GM19452 (cell line): ENCODE results near the gene GABRB2.

ENCODE experiments used
- ATAC-seq: cut with Tn5 transposase; IDR thresholded peaks from one replicate; pipeline ENCODE4 v1.9.1; 2021; ENCODE audit not compliant: unreplicated experiment

GABRB2 gene

GRCh38 chr5:161391724-161392123 is 154.8 kb downstream of the GABRB2 start:
- no peak for ATAC-seq

DNA sequence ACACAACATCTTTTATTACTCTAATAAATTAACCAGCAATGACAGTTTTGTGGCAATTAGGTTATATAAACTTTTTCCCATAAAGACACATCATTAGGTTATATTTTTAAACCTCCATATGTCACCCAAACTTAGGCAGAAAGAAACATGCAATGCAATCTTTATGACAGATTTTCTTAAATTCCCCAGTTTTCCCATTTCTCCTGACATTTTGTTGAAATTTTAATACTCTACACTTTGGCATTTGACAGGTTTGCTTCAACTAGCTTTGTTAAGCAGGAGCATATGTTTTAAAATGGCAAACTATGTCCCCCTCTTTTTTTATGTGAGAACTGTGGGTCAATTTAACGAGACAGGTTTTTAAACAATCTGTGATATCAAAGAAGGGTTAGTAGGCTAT is 155.5 kb downstream of the GABRB2 start:
- ATAC-seq, result no peak

GRCh38 chr5:161387121-161387520 is 159.4 kb downstream of the GABRB2 start:
- ATAC-seq, result no peak

DNA sequence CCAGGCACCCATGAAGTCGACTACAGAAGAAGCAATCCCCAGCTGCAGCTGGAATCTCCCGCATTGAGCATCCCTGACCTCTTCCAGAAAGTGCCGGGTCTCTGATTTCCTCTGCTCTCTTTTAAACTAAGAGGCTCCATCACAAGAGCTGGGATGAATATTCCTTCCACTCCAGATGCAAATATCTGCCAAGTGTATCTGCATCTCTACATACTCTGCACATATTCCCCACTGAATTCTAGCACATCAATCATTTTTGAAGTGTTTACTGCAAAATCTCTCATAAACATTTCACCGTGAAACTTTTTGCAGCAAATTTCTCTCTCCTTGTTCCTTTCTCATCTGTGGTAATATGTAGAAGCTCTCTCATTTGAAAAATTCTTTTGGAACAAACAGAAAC is 161.5 kb downstream of the GABRB2 start:
- no peak for ATAC-seq

GRCh38 chr5:161382685-161383084 is 163.8 kb downstream of the GABRB2 start:
- ATAC-seq, result no peak

DNA sequence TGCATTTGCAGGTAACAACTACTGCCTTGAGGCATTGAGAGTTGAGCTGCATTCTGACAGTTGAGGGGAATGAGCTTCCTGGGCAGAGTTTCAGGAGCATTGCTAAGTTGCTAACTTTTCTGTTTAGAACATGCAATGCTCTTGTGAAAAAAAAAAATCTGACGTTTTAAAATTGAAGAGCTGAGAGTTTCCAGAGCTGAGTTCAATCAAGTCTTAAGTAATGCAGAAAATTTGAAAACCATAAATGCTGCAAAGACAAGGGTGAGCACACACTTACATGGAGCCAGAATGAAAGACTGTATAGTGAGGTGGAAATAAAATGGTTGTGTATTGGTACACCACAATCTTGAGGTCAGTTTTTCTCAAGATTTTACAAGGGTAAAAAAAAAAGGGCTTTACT is 166.0 kb downstream of the GABRB2 start:
- no peak for ATAC-seq

DNA sequence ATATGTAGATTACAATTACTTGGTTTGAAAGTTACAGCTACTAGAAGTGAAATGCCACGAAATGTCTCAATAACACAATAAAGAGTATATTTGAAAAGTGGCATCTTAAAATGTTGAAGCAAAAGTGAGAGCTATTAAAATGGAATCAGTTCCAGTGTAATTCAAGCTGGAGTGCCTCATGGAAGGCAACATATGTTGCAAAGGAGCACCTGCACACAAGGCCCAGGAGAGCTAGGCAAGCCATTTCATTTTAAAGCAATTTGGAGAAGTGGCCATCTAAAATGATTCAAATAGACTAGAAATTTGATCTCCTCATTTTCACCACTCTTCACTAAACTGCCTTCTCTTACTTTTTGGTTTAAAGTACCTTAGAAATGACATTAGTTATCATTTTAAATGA is 167.8 kb downstream of the GABRB2 start:
- no peak for ATAC-seq

- no peak for ATAC-seq
These were observed 170.5 kb downstream of the GABRB2 start for GRCh38 chr5:161376034-161376433.

- no peak for ATAC-seq
These were observed 173.2 kb downstream of the GABRB2 start for GRCh38 chr5:161373345-161373707.

DNA sequence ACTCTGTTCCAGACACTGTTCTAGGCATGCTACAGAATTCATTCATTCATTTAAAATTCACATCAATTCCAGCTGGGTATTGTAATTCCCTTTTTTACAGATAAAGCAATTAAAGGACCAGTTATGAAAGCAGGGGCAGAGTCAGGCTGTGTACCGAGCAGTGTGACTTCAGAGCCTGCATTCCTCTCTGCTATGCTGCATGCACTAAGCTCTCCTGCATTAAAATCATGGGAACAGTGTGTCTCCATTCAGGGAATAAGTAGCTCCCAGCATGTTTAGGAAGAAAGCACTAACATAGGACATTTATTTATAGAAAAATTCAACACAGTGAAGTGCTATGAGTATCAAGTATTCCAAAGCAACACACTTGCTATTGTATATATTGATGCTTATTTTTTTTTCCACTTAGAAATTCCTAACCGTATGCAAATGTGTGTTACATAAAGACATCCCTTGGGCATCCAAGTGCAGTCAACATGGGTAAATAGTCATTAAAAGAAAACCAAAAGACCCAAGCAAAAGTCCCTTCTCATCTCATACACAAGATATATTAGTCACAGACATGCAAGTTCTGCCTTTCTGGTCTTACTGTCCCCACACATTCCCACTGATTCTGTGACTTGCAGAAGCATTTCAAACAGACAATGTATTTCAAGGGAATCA is 173.7 kb downstream of the GABRB2 start:
- ATAC-seq, result no peak

- no peak for ATAC-seq
These were observed 177.5 kb downstream of the GABRB2 start for GRCh38 chr5:161369022-161369421.

GRCh38 chr5:161358446-161358845 is 188.1 kb downstream of the GABRB2 start:
- no peak for ATAC-seq

DNA sequence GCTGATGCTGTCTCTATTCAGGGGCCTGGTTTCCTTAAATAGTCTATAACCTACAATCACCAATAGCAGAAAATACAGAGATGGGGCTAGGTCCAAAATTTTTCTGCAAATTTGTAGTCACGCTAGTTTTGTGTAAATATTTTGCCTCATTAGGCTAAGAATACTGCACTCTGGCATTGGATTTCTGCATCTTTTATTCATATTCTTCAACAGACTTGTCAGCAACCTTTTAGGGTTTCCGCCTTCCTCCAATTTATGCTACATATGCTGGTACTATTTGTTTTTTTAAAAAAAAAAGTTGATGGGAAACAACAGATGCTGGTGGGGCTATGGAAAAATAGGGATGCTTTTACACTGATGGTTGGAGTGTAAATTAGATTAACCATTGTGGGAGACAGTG is 202.3 kb downstream of the GABRB2 start:
- no peak for ATAC-seq

GRCh38 chr5:161342886-161343285 is 203.6 kb downstream of the GABRB2 start:
- no peak for ATAC-seq

- ATAC-seq, result no peak
These were observed 206.5 kb downstream of the GABRB2 start for GRCh38 chr5:161340012-161340411.

DNA sequence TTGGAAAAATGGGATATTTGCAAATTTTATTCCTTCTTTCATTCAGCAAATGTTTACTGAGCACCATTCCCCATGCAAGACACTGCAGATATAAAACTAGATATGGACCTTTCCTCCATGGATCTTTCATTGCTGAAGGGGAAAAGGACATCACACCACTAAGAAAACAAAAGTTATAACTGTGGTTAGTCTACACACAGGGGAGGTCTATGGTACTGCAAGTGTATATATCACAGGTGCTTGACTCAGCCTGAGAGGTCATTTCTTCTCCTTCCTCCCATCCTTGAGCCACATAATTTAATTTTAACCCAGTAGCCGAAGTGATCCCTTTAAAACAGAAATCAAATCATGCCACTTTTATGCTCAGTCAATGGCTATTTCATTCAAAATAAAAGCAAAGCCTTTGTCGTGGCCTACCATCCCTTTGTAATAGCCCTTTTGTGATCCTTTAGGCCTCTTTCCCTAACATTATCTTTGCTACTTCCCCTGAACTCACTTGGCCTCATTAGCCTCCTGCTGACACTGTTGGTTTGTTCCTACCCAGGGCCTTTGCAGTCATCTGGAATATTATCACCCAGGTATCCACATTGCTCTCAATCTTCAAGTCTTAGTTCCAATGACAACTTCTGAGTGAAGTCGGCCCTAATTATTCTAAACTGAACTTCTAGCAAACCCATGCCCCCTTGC is 213.2 kb downstream of the GABRB2 start:
- no peak for ATAC-seq

DNA sequence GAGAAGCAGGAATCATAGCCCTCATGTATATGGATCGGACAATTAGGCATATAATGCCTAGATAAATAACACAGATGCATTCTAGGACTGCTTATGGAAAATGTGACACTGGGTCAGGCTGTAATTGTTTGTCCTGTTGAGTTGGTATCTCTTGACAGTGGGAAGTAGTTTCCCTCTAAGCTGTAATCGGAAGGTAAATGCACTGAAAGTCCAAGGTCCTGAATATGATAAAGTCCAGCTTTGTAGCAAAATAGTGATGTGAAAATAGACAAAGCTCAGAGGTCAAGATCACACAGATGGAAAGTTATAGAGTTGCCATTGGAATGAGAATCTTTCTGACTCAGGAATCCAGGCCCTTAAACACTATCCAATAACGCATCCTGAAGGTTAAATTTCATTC is 214.2 kb downstream of the GABRB2 start:
- no peak for ATAC-seq

DNA sequence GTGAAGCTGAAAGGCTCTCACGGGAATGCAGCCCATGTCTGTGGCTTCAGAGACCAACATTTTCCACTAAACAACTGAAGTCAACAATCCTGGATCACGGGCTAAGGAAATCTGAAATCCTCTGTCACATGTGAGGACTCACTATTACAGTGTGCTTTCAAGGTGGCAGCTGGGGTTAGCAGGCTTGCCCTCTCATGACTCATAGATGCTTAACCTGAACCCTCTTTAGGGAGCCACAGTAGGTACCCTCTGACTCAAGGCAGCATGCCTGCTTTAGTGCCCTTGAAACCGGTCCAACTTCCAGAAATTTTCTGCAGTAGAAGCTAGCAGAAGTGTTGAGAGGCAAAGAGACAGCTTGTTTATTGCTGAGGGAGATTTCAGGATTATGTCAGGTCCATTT is 232.5 kb downstream of the GABRB2 start:
- ATAC-seq, result no peak

- no peak for ATAC-seq
These were observed 233.6 kb downstream of the GABRB2 start for GRCh38 chr5:161312882-161313281.

DNA sequence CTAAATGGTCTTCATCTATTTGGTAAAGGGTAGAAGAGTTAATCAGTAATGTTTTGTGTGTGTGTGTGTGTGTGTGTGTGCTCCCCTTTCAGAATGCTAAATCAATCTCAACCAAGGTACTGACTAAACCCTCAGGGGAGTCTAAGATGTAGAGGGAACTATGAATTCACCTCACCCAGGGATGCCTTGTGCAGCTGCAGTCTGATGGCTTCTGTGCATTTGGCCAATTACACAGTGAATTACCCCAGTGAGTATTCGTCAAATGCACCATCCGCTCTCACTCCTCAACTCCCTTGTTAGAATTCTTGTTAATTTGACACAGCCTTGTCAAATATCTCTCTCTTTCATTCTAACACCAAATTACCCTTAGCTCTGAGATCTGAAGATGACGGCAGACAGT is 234.6 kb downstream of the GABRB2 start:
- peak; percentile 39 for ATAC-seq

GRCh38 chr5:161311146-161311708 is 235.3 kb downstream of the GABRB2 start:
- ATAC-seq, result peak; percentile 82

DNA sequence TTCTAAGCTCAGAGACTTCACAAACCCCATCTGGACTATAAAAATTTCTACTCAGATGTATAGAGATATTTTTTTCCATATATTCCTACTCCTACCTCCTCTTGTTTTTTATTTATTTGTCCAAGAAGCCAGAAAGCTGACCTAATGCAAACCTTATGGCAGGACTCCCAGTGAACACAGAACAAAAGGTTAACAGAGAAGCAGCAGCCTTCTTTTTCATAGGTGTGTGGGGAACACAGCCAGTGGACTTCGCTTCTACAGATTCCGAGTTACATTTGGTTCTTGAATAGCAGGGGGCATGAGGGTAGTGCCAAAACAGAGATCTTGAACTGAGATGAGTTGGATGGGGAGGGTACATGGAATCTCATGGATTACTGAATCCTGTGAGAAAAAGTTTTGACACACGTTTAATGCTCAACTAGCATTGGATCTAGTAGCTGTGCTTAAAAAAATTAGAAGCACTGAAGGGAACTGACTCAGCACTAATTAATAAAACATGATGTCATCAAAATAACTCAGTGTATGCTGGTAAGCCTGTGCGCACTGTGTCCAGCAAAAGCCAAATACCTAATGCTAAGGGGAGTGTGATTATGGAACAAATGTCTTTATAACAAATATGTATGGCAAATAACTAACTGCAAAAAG is 240.1 kb downstream of the GABRB2 start:
- ATAC-seq, result no peak
